SK-N-SH treated with all-trans-retinoic acid at 6 μM for 48 hours (cell line): ENCODE results near the gene VEZF1.

ENCODE experiments used
- ATAC-seq: fragments of 200-7000 bp; cut with Tn5 transposase; 3 replicates; pipeline ENCODE4 v1.9.1; 2020; ENCODE audit warnings: mild to moderate bottlenecking, moderate library complexity
- ARNTL ChIP-seq: fragments of 450-650 bp; formaldehyde crosslinking; IDR thresholded peaks from 2 replicates; pipeline ENCODE4 v1.5.0; 2020; ENCODE audit warnings: low read depth, mild to moderate bottlenecking, moderate library complexity, borderline replicate concordance
- BACH2 ChIP-seq: fragments of 250-450 bp; sonication (Bioruptor Pico); IDR thresholded peaks from 2 replicates; pipeline ENCODE4 v1.9.0; 2021; ENCODE audit warnings: mild to moderate bottlenecking, borderline replicate concordance
- CSDC2 ChIP-seq: fragments of 250-450 bp; sonication (Bioruptor Pico); IDR thresholded peaks from 2 replicates; pipeline ENCODE4 v1.5.0; 2020; ENCODE audit warnings: mild to moderate bottlenecking, moderate library complexity
- ESRRG ChIP-seq: fragments of 250-450 bp; sonication (Bioruptor Pico); IDR thresholded peaks from 2 replicates; pipeline ENCODE4 v1.6.1; 2021; ENCODE audit warnings: mild to moderate bottlenecking
- GLIS3 ChIP-seq: fragments of 250-450 bp; sonication (Bioruptor Pico); IDR thresholded peaks from 2 replicates; pipeline ENCODE4 v1.5.0; 2020; ENCODE audit warnings: mild to moderate bottlenecking, moderate library complexity
- ISL1 ChIP-seq: fragments of 250-450 bp; sonication (Bioruptor Pico); IDR thresholded peaks from 2 replicates; pipeline ENCODE4 v2.1.2; 2022; ENCODE audit warnings: mild to moderate bottlenecking, moderate library complexity
- PPARA ChIP-seq: fragments of 250-450 bp; sonication (Bioruptor Pico); IDR thresholded peaks from 2 replicates; pipeline ENCODE4 v1.5.0; 2020; ENCODE audit warnings: mild to moderate bottlenecking, borderline replicate concordance
- RARB ChIP-seq: fragments of 250-450 bp; sonication (Bioruptor Pico); IDR thresholded peaks from 2 replicates; pipeline ENCODE4 v1.8.0; 2021; ENCODE audit warnings: mild to moderate bottlenecking, moderate library complexity
- SNAI2 ChIP-seq: fragments of 250-450 bp; sonication (Bioruptor Pico); IDR thresholded peaks from 2 replicates; pipeline ENCODE4 v1.5.0; 2020; ENCODE audit warnings: mild to moderate bottlenecking, moderate library complexity
- TCF4 ChIP-seq: fragments of 250-450 bp; sonication (Bioruptor Pico); IDR thresholded peaks from 2 replicates; pipeline ENCODE4 v1.8.0; 2021; ENCODE audit warnings: mild to moderate bottlenecking, moderate library complexity, borderline replicate concordance
- TOX ChIP-seq: fragments of 250-450 bp; sonication (Bioruptor Pico); IDR thresholded peaks from 2 replicates; pipeline ENCODE4 v1.8.0; 2021; ENCODE audit warnings: mild to moderate bottlenecking, moderate library complexity, borderline replicate concordance
- ZC3H10 ChIP-seq: fragments of 250-450 bp; sonication (Bioruptor Pico); IDR thresholded peaks from 2 replicates; pipeline ENCODE4 v1.5.1; 2021; ENCODE audit warnings: mild to moderate bottlenecking, moderate library complexity
- ZFP3 ChIP-seq: fragments of 250-450 bp; sonication (Bioruptor Pico); IDR thresholded peaks from 2 replicates; pipeline ENCODE4 v1.5.0; 2020; ENCODE audit warnings: mild to moderate bottlenecking, moderate library complexity
- ZFP30 ChIP-seq: fragments of 450-650 bp; formaldehyde crosslinking; IDR thresholded peaks from 2 replicates; pipeline ENCODE4 v1.5.0; 2022; ENCODE audit warnings: mild to moderate bottlenecking, moderate library complexity
- ZNF70 ChIP-seq: fragments of 450-650 bp; formaldehyde crosslinking; IDR thresholded peaks from 2 replicates; pipeline ENCODE4 v1.5.0; 2020; ENCODE audit warnings: mild to moderate bottlenecking, moderate library complexity
- TF ChIP-seq, protein P1 (sequence below): fragments of 250-450 bp; sonication (Bioruptor Pico); IDR thresholded peaks from 2 replicates; pipeline ENCODE4 v1.5.0; 2020; ENCODE audit warnings: mild to moderate bottlenecking, moderate library complexity
- TF ChIP-seq, protein P2 (sequence below): fragments of 250-450 bp; sonication (Bioruptor Pico); IDR thresholded peaks from 2 replicates; pipeline ENCODE4 v1.5.1; 2020; ENCODE audit warnings: low read depth, mild to moderate bottlenecking, moderate library complexity
- TF ChIP-seq, protein P3 (sequence below): fragments of 250-450 bp; sonication (Bioruptor Pico); IDR thresholded peaks from 2 replicates; pipeline ENCODE4 v1.8.0; 2020; ENCODE audit warnings: mild to moderate bottlenecking, moderate library complexity, borderline replicate concordance
- TF ChIP-seq, protein P4 (sequence below): fragments of 250-450 bp; sonication (Bioruptor Pico); IDR thresholded peaks from 2 replicates; pipeline ENCODE4 v1.8.0; 2021; ENCODE audit warnings: low read depth, mild to moderate bottlenecking, moderate library complexity, borderline replicate concordance

The VEZF1 gene

DNA sequence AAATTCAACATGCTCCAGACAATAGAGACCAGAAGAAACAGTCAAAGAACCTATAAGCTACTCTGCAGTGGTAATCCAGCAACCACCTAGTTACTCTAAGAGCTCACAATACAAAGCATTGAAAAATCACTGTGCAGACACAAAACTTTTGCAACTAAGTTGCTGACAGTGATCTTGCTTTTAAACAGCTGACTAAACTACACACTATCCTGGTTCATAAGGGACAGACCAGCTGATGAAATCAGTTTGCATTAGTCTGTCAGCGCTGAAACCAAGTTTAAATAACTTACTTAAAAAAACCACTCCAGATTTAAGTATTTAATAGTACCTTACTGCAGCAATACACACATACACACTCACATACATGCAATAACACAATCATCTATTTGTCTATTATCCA, 4.6 kb downstream of the VEZF1 start:
- no peak for ATAC-seq
- TF ChIP-seq, protein P1, sequence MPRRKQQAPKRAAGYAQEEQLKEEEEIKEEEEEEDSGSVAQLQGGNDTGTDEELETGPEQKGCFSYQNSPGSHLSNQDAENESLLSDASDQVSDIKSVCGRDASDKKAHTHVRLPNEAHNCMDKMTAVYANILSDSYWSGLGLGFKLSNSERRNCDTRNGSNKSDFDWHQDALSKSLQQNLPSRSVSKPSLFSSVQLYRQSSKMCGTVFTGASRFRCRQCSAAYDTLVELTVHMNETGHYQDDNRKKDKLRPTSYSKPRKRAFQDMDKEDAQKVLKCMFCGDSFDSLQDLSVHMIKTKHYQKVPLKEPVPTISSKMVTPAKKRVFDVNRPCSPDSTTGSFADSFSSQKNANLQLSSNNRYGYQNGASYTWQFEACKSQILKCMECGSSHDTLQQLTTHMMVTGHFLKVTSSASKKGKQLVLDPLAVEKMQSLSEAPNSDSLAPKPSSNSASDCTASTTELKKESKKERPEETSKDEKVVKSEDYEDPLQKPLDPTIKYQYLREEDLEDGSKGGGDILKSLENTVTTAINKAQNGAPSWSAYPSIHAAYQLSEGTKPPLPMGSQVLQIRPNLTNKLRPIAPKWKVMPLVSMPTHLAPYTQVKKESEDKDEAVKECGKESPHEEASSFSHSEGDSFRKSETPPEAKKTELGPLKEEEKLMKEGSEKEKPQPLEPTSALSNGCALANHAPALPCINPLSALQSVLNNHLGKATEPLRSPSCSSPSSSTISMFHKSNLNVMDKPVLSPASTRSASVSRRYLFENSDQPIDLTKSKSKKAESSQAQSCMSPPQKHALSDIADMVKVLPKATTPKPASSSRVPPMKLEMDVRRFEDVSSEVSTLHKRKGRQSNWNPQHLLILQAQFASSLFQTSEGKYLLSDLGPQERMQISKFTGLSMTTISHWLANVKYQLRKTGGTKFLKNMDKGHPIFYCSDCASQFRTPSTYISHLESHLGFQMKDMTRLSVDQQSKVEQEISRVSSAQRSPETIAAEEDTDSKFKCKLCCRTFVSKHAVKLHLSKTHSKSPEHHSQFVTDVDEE (CRISPR knock-in tag) = no peak

DNA sequence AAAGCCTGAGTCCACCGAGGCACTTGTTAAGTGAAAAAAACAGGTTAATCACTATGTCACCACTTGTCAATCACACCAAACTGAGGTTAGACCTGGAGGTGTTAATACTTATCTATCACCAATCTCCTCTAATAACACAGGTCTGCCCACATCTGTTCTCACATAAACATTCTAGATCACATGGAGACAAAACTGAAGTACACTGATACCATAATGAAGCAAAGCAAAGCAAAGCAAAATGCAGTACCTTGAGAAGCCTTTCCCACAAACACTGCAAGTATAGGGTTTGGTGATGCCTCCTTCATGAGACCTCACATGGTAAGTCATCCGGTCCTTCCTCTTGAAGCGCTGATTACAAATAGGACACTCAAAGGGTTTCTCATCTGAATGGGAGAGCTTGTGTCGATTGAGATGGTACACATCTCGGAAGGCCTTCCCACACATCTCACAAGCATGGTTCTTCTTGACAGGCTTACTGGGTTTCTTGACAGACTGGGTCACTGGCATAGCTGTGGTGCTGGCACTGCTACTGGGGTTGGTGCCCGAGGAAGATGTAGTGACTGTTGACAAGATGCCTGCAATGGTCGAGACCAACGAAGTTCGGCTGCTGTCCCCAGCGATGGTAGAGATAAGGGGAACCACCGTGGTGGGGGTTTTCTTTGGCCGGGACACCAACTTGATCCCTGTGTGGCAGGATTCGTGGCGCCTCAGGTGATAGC, 5.4 kb downstream of the VEZF1 start:
- no peak for TF ChIP-seq ARNTL (CRISPR knock-in tag)
- TF ChIP-seq ZFP3 (CRISPR knock-in tag) = no peak
- TF ChIP-seq TOX (CRISPR knock-in tag) = no peak
- TF ChIP-seq, protein P1 (CRISPR knock-in tag) = no peak
- TF ChIP-seq, protein P2, sequence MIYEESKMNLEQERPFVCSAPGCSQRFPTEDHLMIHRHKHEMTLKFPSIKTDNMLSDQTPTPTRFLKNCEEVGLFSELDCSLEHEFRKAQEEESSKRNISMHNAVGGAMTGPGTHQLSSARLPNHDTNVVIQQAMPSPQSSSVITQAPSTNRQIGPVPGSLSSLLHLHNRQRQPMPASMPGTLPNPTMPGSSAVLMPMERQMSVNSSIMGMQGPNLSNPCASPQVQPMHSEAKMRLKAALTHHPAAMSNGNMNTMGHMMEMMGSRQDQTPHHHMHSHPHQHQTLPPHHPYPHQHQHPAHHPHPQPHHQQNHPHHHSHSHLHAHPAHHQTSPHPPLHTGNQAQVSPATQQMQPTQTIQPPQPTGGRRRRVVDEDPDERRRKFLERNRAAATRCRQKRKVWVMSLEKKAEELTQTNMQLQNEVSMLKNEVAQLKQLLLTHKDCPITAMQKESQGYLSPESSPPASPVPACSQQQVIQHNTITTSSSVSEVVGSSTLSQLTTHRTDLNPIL = no peak
- no peak for TF ChIP-seq TCF4 (CRISPR knock-in tag)
- no peak for TF ChIP-seq ZNF70
- no peak for TF ChIP-seq PPARA (CRISPR knock-in tag)
- TF ChIP-seq, protein P3, sequence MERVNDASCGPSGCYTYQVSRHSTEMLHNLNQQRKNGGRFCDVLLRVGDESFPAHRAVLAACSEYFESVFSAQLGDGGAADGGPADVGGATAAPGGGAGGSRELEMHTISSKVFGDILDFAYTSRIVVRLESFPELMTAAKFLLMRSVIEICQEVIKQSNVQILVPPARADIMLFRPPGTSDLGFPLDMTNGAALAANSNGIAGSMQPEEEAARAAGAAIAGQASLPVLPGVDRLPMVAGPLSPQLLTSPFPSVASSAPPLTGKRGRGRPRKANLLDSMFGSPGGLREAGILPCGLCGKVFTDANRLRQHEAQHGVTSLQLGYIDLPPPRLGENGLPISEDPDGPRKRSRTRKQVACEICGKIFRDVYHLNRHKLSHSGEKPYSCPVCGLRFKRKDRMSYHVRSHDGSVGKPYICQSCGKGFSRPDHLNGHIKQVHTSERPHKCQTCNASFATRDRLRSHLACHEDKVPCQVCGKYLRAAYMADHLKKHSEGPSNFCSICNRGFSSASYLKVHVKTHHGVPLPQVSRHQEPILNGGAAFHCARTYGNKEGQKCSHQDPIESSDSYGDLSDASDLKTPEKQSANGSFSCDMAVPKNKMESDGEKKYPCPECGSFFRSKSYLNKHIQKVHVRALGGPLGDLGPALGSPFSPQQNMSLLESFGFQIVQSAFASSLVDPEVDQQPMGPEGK (CRISPR knock-in tag) = no peak
- no peak for TF ChIP-seq ISL1 (CRISPR knock-in tag)
- no peak for TF ChIP-seq ZC3H10 (CRISPR knock-in tag)
- TF ChIP-seq ESRRG (CRISPR knock-in tag) = no peak
- TF ChIP-seq, protein P4, sequence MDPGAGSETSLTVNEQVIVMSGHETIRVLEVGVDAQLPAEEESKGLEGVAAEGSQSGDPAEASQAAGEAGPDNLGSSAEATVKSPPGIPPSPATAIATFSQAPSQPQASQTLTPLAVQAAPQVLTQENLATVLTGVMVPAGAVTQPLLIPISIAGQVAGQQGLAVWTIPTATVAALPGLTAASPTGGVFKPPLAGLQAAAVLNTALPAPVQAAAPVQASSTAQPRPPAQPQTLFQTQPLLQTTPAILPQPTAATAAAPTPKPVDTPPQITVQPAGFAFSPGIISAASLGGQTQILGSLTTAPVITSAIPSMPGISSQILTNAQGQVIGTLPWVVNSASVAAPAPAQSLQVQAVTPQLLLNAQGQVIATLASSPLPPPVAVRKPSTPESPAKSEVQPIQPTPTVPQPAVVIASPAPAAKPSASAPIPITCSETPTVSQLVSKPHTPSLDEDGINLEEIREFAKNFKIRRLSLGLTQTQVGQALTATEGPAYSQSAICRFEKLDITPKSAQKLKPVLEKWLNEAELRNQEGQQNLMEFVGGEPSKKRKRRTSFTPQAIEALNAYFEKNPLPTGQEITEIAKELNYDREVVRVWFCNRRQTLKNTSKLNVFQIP (CRISPR knock-in tag) = no peak
- no peak for TF ChIP-seq SNAI2 (CRISPR knock-in tag)
- ATAC-seq = no peak

DNA sequence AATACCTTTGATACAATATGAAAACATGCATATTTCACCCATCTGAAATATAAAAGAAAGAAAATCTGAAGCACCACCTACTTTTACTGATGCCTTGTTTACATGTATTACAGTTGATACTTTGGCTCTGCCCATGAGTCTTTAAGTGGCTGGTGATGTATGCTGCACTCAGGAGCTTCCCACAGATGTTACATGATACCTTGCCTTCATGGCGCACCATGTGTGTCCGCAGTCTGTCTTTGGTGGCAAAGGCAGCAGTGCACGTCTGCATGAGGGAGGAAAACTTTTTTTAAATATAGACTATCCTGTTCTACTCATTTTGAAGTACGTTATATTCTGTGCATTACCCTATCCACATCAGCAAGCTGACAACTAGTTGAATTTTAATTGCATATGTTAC, 7.5 kb downstream of the VEZF1 start:
- ATAC-seq = no peak
- no peak for TF ChIP-seq BACH2

DNA sequence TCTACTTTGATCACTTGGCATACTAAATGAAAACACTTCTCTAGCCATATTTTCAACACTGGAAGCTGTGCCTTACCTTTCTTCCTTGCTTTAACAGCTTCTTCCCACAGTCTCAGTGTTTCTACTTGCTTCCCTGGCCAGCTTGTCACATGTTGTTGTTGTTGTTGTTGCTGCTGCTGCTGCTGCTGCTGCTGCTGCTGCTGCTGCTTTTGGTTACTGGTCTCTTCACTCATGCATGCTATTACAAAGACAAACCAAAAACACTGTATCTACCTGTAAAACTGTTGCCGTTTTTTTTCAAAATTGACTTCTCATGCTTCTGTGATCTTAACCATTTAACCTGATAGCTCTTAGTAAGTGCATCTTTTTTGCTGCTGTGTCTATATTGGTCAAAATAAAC, 9.0 kb downstream of the VEZF1 start:
- no peak for ATAC-seq
- TF ChIP-seq RARB (CRISPR knock-in tag) (no peak), TCF4 (CRISPR knock-in tag) (no peak), ARNTL (CRISPR knock-in tag) (no peak), ZFP3 (CRISPR knock-in tag) (no peak), ZFP30 (CRISPR knock-in tag) (no peak), TOX (CRISPR knock-in tag) (no peak), CSDC2 (CRISPR knock-in tag) (no peak), ZNF70 (no peak), SNAI2 (CRISPR knock-in tag) (no peak), BACH2 (no peak), GLIS3 (CRISPR knock-in tag) (no peak), PPARA (CRISPR knock-in tag) (no peak), ZC3H10 (CRISPR knock-in tag) (no peak)
- TF ChIP-seq, protein P1 (CRISPR knock-in tag) = no peak
- TF ChIP-seq, protein P3 (CRISPR knock-in tag) = no peak
